ENCODE data around the gene CDK5RAP2.

The CDK5RAP2 gene

GRCh38 chr9:120379611-120380010 is 200.4 kb downstream of the CDK5RAP2 start:
- TF ChIP-seq TAF1 (IDR thresholded peaks at IDR 0.05; ENCODE audit: low read depth) = no peak
- no peak for TF ChIP-seq RAD21 (IDR thresholded peaks at IDR 0.05; ENCODE audit: low read depth)
- no peak for TF ChIP-seq NFIC (IDR thresholded peaks at IDR 0.05)
- no peak for TF ChIP-seq TEAD4 (IDR thresholded peaks at IDR 0.05)
- TF ChIP-seq CREB1 (IDR thresholded peaks at IDR 0.05; ENCODE audit: low read depth) = no peak
- TF ChIP-seq EP300 (IDR thresholded peaks at IDR 0.05; ENCODE audit: borderline replicate concordance) = no peak
- no peak for TF ChIP-seq REST (IDR thresholded peaks at IDR 0.05; ENCODE audit: low read depth)
- TF ChIP-seq ZBTB7A (IDR thresholded peaks at IDR 0.05; ENCODE audit: low read depth) = no peak
- no peak for TF ChIP-seq FOXM1 (IDR thresholded peaks at IDR 0.05; ENCODE audit: borderline replicate concordance, low read depth)
- TF ChIP-seq CEBPB (IDR thresholded peaks at IDR 0.05) = no peak
- TF ChIP-seq TCF12 (IDR thresholded peaks at IDR 0.05; ENCODE audit: low read depth) = no peak
- no peak for TF ChIP-seq YY1 (IDR thresholded peaks at IDR 0.05; ENCODE audit: low read depth)

GRCh38 chr9:120378680-120379079 is 201.3 kb downstream of the CDK5RAP2 start:
- TF ChIP-seq TAF1 (IDR thresholded peaks at IDR 0.05; ENCODE audit: low read depth) (no peak), CREB1 (IDR thresholded peaks at IDR 0.05; ENCODE audit: low read depth) (no peak), ZBTB7A (IDR thresholded peaks at IDR 0.05; ENCODE audit: low read depth) (no peak), CEBPB (IDR thresholded peaks at IDR 0.05) (no peak), TCF12 (IDR thresholded peaks at IDR 0.05; ENCODE audit: low read depth) (no peak), EGR1 (IDR thresholded peaks at IDR 0.05) (no peak), YY1 (IDR thresholded peaks at IDR 0.05; ENCODE audit: low read depth) (no peak), RAD21 (IDR thresholded peaks at IDR 0.05; ENCODE audit: low read depth) (no peak), EP300 (IDR thresholded peaks at IDR 0.05; ENCODE audit: borderline replicate concordance) (no peak), REST (IDR thresholded peaks at IDR 0.05; ENCODE audit: low read depth) (no peak), NFIC (IDR thresholded peaks at IDR 0.05) (no peak), TEAD4 (IDR thresholded peaks at IDR 0.05) (no peak), FOXM1 (IDR thresholded peaks at IDR 0.05; ENCODE audit: borderline replicate concordance, low read depth) (no peak)
- TF ChIP-seq, protein P1, sequence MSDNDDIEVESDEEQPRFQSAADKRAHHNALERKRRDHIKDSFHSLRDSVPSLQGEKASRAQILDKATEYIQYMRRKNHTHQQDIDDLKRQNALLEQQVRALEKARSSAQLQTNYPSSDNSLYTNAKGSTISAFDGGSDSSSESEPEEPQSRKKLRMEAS (IDR thresholded peaks at IDR 0.05) = no peak
- TF ChIP-seq, protein P2, sequence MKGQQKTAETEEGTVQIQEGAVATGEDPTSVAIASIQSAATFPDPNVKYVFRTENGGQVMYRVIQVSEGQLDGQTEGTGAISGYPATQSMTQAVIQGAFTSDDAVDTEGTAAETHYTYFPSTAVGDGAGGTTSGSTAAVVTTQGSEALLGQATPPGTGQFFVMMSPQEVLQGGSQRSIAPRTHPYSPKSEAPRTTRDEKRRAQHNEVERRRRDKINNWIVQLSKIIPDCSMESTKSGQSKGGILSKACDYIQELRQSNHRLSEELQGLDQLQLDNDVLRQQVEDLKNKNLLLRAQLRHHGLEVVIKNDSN (IDR thresholded peaks at IDR 0.05) = no peak

DNA sequence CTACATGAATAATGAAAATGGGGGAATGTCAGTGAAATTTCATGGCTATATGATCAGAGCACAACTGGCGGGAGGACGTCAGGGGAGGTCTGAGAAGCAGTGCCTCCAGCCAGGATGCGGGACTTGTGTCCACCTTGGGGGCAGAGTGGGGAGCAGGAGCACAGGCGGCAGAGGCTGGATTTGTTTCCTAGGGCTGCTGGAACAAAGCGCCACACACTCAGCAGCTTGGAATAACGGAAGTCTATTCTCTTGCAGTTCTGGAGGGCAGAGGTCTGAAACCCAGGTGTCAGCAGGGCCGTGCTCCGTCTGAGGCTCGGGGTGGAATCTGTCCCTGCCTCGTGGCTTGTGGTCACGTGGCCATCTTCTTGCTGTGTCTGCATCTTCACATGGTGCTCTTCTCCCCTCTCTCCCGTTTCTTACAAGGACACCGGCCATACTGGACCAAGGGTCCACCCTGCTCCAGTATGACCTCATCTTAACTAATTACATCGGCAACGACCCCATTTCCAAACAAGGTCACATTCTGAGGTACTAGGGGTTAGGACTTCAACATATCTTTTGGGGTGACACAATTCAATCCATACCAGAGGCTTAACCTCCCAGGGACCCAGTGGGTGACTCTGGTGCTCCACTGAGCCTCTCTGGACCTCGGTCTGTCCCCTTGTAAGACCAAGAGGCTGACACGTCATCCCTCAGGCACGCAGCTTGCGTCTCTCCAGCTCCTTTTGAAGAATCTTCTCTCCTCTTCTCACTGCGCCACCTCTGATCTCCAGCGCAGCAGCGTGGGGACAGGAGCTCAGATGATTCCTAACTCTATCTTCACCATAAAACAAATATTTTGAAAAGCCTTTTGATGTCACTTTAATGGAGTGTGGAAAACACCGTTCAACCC is 202.5 kb downstream of the CDK5RAP2 start:
- no peak for TF ChIP-seq EGR1 (IDR thresholded peaks at IDR 0.05)
- TF ChIP-seq, protein P1 (IDR thresholded peaks at IDR 0.05) = no peak
- no peak for TF ChIP-seq YY1 (IDR thresholded peaks at IDR 0.05; ENCODE audit: low read depth)
- TF ChIP-seq NFIC (IDR thresholded peaks at IDR 0.05) = no peak
- no peak for TF ChIP-seq ZBTB7A (IDR thresholded peaks at IDR 0.05; ENCODE audit: low read depth)
- no peak for TF ChIP-seq REST (IDR thresholded peaks at IDR 0.05; ENCODE audit: low read depth)
- TF ChIP-seq CREB1 (IDR thresholded peaks at IDR 0.05; ENCODE audit: low read depth) = no peak
- TF ChIP-seq TCF12 (IDR thresholded peaks at IDR 0.05; ENCODE audit: low read depth) = no peak
- no peak for TF ChIP-seq EP300 (IDR thresholded peaks at IDR 0.05; ENCODE audit: borderline replicate concordance)

GRCh38 chr9:120376101-120376500 is 203.9 kb downstream of the CDK5RAP2 start:
- no peak for TF ChIP-seq TAF1 (IDR thresholded peaks at IDR 0.05; ENCODE audit: low read depth)
- no peak for TF ChIP-seq EP300 (IDR thresholded peaks at IDR 0.05; ENCODE audit: borderline replicate concordance)
- TF ChIP-seq CREB1 (IDR thresholded peaks at IDR 0.05; ENCODE audit: low read depth) = no peak
- no peak for TF ChIP-seq TCF12 (IDR thresholded peaks at IDR 0.05; ENCODE audit: low read depth)
- no peak for TF ChIP-seq ZBTB7A (IDR thresholded peaks at IDR 0.05; ENCODE audit: low read depth)
- TF ChIP-seq CEBPB (IDR thresholded peaks at IDR 0.05) = no peak
- TF ChIP-seq, protein P1 (IDR thresholded peaks at IDR 0.05) = no peak
- no peak for TF ChIP-seq FOXM1 (IDR thresholded peaks at IDR 0.05; ENCODE audit: borderline replicate concordance, low read depth)
- TF ChIP-seq, protein P2 (IDR thresholded peaks at IDR 0.05) = no peak
- no peak for TF ChIP-seq TEAD4 (IDR thresholded peaks at IDR 0.05)
- TF ChIP-seq RAD21 (IDR thresholded peaks at IDR 0.05; ENCODE audit: low read depth) = no peak
- TF ChIP-seq YY1 (IDR thresholded peaks at IDR 0.05; ENCODE audit: low read depth) = no peak
- no peak for TF ChIP-seq EGR1 (IDR thresholded peaks at IDR 0.05)
- TF ChIP-seq NFIC (IDR thresholded peaks at IDR 0.05) = no peak
- no peak for TF ChIP-seq REST (IDR thresholded peaks at IDR 0.05; ENCODE audit: low read depth)
